DMS114 treated with DMSO at 0.1 percent for 48 hours (cell line): ENCODE results near the gene ALLC.

Experiments
- DNase-seq: peaks from one replicate; lab custom pipeline; 2025; ENCODE audit not compliant: unreplicated experiment; lab: John Stamatoyannopoulos, UW

The ALLC gene

DNA sequence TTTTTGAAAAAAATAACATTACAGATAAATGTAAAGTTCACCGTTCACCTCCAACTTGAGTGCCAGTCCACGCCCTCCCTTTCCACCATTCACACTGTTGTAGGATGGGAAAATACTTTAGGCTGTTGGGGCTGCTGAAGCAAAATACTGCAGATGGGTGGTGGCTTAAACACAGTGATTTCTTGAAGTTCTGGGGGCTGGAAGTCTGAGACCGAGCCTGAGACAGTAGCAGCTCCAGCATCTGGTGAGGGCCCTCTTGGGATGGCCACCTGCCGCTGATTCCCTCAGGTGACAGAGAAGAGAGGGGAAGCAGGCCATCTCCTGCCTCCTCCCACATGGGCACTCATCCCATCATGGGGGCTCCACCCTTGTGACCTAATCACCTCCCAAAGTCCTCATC, 17.7 kb downstream of the ALLC start:
- DNase-seq: no peak

DNA sequence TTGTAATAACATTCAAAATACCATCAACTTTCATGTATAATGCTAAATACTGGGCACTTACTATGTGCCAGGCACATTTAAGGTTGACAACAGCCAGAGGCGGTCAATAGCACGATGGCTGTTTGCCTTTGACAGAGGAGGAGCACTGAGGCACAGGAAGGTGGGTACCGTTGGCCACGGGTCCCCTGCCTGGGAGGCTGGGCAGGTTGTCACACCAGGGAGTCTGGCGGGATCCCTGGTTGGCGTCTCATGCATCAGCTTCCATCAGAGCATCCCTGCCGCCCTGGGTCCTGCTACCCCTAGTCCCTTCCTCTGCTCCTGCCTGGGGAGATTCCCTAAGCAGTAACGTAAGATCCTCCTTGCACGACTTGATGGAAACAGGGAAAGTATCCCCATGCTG, 19.4 kb downstream of the ALLC start:
- no peak for DNase-seq

DNA sequence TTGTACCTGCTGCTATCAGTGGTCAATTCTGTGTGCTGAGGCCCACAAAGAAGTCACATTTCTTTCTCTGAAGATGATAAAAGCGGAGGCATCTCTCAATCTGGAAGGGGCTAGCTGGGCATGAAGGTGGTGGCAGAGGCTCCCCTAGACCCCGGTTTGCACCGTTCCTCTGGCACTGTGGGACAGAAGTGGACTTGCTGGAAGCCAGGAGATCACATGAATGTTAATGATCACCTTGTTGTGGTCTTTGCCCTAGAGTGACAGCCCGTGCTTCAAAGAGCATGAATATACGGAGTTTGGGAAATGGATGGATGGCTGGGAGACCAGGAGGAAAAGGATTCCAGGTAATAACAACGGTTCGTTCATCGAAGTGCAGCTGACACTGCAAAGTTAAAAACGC, 20.2 kb downstream of the ALLC start:
- no peak for DNase-seq

- DNase-seq: no peak
Measured at GRCh38 chr2:3679180-3679579, 21.2 kb downstream of the ALLC start.

DNA sequence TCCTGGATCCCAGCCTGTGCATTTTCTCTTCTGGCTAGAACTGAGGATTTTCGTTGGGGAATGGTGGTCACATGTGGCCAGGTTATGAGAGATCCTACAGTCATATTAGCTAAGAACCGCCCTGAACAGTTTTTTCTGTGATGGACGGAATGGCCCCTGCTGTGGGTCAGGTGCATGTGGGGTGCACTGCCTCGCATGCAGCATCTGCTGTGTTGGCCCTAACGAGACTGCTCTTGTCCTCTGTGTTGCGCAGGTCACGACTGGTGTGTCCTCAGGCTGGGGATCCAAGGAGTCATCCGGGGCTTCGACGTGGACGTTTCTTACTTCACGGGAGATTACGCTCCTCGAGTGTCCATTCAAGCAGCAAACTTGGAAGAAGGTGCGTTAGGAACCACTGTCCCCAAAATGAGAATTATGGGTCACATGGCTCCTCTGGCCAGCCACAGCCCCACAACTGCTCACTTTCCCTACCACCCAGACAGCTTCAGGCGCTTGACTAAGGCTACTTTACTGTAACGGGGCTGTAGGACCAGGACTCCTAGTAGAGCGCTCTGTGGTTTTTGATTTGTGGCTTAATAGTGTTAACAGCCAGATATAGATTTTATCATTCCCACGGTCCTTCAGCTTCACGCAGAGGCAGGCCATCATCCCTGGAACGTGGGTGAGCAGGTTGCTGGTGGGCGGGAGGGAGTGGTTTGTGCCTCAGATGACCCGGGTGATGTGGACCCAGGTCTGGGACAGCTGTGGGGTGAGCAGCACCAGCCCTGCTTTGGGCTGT, 21.8 kb downstream of the ALLC start:
- no peak for DNase-seq

- no peak for DNase-seq
Measured at GRCh38 chr2:3680548-3681345, 22.7 kb downstream of the ALLC start.

DNA sequence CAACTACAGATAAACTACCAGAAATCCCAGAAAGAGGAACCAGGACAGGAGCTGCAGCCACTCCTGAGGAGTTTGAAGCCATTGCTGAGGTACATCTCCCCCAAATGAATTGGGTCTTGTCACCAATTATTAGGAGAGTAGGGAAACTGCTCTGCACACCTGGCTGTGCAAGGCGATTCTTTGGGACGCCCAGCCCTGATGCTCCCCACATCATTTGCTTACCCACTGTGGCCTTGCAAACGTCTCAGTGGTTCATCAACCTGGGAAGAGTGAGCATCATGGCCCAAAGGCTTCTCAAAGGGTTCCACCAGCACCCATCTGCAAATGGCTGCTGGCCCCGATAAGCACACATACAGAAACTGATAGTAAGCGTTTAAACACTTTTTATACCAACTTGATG, 23.6 kb downstream of the ALLC start:
- DNase-seq: no peak

- no peak for DNase-seq
Measured at GRCh38 chr2:3682811-3683210, 24.8 kb downstream of the ALLC start.

GRCh38 chr2:3683748-3684454, 25.9 kb downstream of the ALLC start:
- peak; percentile 3 for DNase-seq

DNA sequence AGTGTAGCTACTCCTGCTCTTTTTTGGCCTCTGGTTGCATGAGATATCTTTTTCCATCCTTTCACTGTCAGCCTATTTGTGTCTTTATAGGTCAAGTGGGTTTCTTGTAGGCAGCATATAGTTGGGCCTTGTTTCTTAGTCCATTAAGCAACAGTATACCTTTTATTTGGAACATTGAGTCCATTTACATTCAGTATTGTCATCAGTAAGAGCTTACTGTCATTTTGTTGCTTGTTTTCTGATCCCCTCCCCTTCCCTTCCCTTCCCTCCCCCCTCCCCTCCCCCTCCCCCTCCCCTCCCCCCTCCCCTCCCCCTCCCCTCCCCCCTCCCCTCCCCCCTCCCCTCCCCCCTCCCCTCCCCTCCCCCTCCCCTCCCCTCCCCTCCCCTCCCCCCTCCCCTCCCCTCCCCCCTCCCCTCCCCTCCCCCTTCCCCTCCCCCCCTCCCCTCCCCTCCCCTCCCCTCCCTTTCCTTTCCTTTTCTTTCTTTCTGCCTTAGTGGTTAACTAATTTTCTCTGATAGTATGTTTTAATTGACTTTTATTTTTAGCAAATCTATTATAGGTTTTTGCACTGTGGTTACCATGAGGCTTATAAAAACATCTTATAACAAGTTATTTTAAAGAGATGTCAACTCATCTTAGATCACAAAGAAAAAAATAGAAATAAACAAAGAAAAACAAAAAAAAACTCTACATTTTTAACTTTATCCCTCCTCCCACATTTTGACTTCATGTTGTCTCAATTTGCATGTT, 32.2 kb downstream of the ALLC start:
- no peak for DNase-seq

- peak; percentile 40 for DNase-seq
Measured at GRCh38 chr2:3692375-3692774, 34.4 kb downstream of the ALLC start.

- no peak for DNase-seq
Measured at GRCh38 chr2:3696545-3696944, 38.5 kb downstream of the ALLC start.

GRCh38 chr2:3701071-3701470, 43.1 kb downstream of the ALLC start:
- DNase-seq: no peak

GRCh38 chr2:3703236-3703756, 45.3 kb downstream of the ALLC start, which contains the start of gene DCDC2C:
DCDC2C (plus strand) TSS chr2:3703575; CDS start chr2:3703752, 177 bp downstream.
- no peak for DNase-seq

GRCh38 chr2:3703757-3704355, 45.9 kb downstream of the ALLC start:
- DNase-seq: no peak

GRCh38 chr2:3704692-3705091, 46.7 kb downstream of the ALLC start:
- DNase-seq: no peak

- no peak for DNase-seq
Measured at GRCh38 chr2:3705782-3706181, 47.8 kb downstream of the ALLC start.

DNA sequence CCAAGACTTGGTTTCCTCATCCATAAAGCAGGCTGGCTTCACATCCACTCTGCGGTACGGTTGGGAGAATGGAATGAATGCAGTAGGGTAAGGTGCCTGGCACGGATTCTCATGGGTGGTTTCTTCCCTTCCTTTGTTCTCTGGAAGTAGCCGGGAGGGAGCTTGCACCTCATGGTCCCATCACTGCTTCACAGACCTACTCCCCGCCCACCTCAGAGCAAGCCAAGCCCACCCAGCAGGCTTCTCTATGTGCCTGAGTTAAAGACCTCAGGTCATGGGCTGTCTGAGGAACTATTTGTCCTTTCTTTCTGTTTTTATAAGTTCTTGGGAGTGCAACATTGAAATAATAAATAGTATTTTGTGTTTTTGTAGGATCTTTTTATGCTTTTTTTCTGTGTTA, 48.9 kb downstream of the ALLC start:
- DNase-seq: no peak

GRCh38 chr2:3708576-3708975, 50.6 kb downstream of the ALLC start:
- DNase-seq: no peak

DNA sequence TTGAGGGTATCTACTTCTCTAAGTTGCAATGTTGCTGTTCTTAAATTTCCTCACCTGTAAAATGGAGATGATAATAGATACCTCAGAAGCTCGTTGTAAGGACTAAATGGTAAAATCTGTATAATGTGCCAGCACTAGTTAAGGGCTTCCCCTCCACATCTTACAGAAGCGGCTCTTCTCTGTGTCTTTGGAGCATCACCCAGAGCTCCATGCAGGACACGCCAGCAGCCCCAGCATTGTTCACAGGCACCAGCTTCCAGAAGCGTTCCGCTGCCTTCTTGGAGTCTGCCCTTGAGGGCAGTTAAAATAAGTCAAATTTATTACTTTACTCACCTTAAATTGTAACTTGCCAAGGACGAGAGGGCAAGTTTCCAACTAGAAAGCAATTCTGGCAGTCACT, 51.2 kb downstream of the ALLC start:
- no peak for DNase-seq
